GM18951 (cell line): ENCODE results near the gene CADM1.

Experiments
- POLR2A ChIP-seq: IDR thresholded peaks from 4 replicates; pipeline ENCODE4 v1.6.1; 2011; ENCODE audit warnings: mild to moderate bottlenecking; ENCODE audit not compliant: insufficient read length, insufficient read depth; ENCODE audit errors: extremely low read depth
- in situ Hi-C: fragments of 300-500 bp; cut with MboI; formaldehyde crosslinking; loops from one replicate; pipeline ENCODE4 v1.12.0; 2022; ENCODE audit warnings: low sequenced_read_pairs, mixed read lengths, inconsistent platforms; ENCODE audit not compliant: unreplicated experiment

CADM1 gene

GRCh38 chr11:115326526-115326925, 177.7 kb downstream of the CADM1 start:
- in situ Hi-C loops: no loop called here
- TF ChIP-seq POLR2A: no peak

DNA sequence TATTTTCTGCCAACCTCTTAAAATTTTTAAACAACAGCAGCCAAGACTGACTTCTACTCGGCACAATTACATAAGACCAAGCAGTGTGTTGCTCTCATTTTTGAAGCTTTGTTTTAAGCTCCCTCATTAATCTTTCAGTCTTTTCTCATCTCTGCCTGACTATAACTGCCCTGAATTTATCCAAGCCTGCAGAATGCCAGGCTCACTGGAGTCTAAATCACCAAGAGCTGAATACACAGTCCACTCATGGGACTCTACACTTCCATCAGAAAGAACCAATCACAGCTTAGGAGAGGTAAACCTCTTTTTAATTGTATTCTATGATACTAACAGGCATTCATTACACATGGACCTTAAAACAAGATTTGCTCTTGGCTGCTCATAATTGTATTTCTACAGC, 178.7 kb downstream of the CADM1 start:
- in situ Hi-C loops: no loop called here
- TF ChIP-seq POLR2A: no peak

DNA sequence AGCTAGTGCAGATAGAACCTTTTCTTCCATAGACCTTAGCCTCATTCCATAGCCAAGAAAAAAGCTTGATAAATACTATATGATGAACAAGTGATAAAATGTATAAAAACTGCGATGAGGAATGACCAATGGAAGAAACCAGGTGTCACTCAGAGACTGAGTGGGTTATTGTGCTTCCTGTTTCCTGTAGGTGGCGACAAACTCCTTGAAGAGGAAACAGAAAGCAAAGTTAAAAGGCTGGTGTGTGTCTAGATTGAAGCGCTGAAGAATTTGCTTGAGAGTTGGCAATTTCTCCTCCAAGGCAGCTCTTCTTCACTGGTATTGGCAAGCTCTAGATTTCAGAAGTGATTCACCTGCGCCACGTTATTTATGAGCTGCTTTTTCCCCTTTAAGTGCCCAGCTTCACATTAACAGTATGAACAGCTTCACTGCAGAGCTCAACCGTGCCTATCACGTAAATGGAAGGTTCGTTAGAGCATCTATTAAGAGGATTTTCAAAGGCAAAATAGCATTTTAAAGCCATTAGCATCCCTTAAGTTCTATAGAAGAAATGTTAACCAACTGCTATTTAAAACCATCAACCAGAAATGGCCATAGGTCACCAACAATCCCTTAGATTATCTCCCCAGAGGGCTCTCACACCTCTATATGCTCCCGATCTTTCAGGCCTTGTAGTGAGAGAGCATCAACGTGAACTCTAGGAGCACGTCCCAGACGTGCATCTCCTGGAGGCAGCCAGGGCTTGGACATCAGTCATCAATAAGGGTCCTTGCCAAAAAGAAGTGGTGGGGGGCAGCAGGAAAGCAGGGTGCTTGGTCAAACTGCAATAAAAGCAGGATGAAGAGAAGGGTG, 179.4 kb downstream of the CADM1 start:
- no peak for TF ChIP-seq POLR2A
- in situ Hi-C loops: no loop called here

DNA sequence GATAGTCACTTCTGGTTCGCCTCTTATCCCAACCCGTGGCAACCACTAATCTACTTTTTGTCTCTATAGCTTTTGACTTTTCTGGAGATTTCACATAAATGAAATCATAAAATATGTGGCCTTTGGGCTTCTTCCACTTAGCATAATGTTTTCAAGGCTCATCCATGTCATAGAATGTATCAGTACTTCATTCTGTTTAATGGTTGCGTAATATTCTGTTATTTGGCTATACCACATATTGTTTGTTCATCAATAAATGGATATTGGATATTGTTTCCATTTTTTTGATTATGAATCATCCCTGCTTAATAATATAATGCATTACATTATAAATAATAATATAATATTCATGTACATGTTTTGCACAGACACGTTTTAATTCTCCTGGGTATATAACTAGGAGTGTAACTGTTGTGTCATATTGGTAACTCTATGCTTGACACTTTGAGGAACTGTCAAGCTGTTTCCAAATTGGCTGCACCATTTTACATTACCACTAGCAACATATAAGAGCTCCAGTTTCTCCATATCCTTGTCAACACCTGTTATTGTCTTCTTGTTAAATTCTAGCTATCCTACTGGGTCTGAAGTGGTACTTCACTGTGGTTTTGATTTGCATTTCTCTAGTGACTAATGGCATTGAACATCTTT, 181.5 kb downstream of the CADM1 start:
- in situ Hi-C loops: no loop called here
- TF ChIP-seq POLR2A: no peak

DNA sequence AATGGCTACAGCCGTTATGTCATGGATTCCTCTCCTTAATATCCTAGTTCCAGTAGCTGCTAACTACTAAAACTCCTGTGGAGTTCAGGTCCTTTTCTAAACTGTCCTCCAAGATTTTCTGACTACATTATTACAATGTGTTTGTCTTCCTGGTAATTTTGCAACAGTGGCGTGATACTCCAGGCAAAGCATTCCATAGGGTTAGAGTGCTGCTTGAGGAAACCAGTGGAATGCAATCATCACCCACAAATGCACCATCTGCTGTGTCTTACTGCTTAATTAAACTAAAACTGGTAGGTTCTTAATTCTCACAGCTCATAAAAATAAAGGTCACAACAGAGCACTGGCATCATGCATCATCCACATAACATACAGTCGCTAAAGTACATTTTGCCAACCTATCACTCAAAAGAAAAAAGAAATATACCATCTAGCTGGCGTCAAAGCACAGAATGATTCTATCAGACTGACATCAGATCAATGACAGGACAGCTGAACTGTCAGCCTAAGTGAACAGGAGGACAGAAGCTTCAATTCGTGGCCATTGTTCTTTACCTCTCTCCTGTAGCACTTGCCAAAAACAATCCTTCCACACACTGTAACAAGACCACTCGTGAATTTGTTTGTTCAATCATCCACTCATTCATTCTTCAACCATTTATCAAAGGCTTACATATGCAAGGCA, 182.5 kb downstream of the CADM1 start:
- TF ChIP-seq POLR2A: no peak
- in situ Hi-C loops: no loop called here

- no peak for TF ChIP-seq POLR2A
- in situ Hi-C loops: no loop called here
Observed at GRCh38 chr11:115317277-115318185, 186.7 kb downstream of the CADM1 start.

DNA sequence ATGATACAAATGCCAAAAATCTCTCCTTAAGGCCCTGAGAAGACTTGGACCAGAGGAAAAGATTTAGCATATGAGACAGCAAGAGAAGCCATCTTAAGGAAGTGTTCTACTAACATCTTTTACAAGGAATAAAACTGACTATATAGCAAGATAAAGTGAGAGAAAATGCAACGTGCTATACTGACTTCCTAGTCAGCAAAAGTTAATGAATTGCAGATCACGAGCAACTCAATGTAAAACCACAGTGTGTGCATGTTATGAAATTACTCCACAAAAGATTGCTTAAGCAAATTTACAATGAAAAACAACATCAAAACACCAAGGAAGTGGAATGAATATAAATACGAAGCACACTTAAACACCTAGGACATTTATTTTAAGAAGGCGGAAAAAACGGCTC, 187.5 kb downstream of the CADM1 start:
- no peak for TF ChIP-seq POLR2A
- in situ Hi-C loops: no loop called here

DNA sequence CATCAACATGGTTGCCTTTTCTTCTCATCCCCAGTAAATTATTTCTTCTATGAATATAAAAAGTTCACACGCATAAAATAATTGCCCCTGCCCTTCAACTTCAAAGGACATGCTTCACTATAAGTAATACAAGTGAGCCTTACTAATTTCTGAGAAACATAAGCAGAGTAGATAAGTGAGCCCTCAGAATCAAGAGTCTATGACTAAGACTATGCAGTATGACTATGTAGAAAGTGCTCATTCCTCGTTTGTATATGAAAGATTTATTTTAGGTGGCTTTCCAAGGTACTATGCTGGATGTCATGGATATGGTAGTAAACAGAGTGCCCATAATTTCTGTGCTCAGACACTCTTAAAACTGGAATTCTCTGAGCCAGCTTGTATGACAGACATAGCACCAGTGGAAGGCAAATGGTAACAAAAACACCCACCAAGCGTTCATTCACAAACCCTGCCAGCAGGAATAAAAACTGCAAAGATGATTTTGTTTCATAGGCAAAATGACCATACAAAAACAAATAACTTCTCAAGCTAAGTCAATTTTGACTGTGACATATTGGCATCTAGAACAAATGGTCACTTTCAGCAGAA, 189.8 kb downstream of the CADM1 start:
- in situ Hi-C loops: no loop called here
- TF ChIP-seq POLR2A: no peak

DNA sequence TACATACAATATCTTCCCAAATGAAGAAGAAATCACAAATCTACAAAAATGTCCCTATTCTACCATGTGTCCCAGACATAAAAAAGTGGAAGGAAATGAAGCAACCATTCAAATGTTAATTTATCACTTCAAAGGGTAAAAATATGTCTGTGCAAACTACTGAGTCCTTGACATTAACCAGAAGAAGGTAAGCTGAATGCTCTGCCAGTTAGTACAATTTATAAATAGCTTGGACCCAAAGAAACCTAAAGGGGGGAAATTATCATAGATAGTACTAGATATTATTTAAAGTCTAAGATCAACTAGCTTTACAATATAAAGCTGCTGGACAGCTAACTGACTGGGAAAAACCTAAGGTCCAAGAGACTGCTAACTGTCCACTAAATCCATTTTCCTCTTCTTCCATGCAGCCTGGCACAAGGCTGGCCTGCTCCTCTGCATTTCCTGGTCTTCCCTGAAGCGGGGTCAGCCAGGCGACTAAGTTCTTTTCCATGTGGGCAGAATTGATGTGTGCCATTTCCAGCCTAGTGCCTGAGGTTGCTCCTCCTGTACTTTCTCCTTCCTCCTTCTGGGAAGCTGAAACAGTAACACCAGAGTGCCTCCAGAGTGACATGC, 190.9 kb downstream of the CADM1 start:
- no peak for TF ChIP-seq POLR2A
- in situ Hi-C loops: no loop called here

DNA sequence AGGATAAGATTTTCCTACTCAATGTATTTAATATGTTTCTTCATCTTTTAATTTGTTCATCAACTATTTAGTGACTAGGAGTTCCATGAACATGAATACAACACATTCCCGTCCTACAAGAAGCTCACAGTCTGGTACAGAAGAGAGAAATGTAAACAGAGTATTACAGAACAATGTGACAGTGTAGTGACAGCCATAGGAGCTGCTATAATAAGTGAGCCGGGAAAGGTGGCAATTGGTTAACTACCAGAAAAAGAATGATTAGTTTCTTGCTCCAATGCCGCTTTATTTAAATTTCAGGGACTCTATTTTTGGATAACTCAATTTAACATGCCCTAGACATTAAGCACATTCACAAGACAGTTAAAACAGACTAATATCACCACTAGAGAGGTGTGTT, 192.3 kb downstream of the CADM1 start:
- in situ Hi-C loops: no loop called here
- no peak for TF ChIP-seq POLR2A

DNA sequence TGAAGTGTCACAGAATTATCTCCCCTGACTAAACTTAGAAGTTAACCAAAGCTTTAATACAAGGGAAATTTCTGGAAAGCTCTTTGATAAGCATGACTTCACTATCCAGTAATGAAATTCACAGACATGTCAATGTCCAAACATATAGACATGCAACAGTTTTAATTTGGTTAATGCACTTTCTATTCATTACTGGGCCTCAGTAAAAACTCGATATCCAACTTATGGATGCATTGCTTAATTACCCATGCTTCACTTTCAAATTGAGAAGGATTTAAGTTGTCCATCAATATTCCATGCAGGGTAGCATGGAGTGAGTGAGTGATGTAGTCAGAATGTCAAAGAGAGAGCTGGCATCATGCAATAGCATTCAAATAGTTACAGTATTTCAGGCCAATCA, 197.5 kb downstream of the CADM1 start:
- no peak for TF ChIP-seq POLR2A
- in situ Hi-C loops: no loop called here

GRCh38 chr11:115304774-115305472, 199.3 kb downstream of the CADM1 start:
- TF ChIP-seq POLR2A: no peak
- in situ Hi-C loops: no loop called here
